ENCODE data around the gene PHF20. TPM values are rescaled to one million over a fixed set of nuclear protein-coding genes. Genes with fewer than 3 reads are reported as not detected.

The PHF20 gene
- polyA plus RNA-seq, 1 donor from 2014 or later, result 49.2 TPM

DNA sequence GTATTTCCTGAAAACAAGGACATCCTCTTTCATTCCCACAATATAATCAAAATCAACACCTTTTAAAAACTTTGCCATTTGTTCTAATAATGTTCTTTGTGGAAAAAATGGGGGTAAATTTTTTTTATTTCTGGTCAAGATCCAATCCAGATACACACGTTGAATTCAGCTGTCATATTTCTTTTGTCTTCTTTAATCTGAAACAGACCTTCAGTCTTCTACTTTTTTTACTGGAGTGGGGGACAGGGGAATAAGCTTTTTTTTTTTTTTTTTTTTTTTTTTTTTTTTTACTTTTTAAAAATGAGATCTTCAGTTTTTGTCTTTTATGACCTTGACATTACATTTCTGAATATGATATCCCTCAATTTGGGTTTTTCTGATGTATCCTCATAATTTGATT lies 113.4 kb downstream of the PHF20 start:
- no peaks in the 10 kb centered on the region for H3K79me2 ChIP-seq (replicated peaks; ENCODE audit: insufficient read depth, low read length)
- no peaks in the 10 kb centered on the region for H3K9me2 ChIP-seq (ENCODE audit: insufficient read depth, low read length)
- H4K20me1 ChIP-seq (ENCODE audit: insufficient read depth), result no peaks in the 10 kb centered on the region
- no peaks in the 10 kb centered on the region for H3K9me3 ChIP-seq (ENCODE audit: low read length)
- H3K9ac ChIP-seq (ENCODE audit: low read length), result no peak overlapping the region
- H3F3A ChIP-seq (ENCODE audit: insufficient read depth, low read length, poor library complexity, severe bottlenecking), result no peaks in the 10 kb centered on the region
- H3K4me2 ChIP-seq (ENCODE audit: low read length), result no peak overlapping the region
- TF ChIP-seq SMC3 (conservative IDR thresholded peaks at IDR 0.05; ENCODE audit: poor library complexity), result no peak
- TF ChIP-seq EZH2 (IDR thresholded peaks at IDR 0.05; ENCODE audit: borderline replicate concordance, insufficient read depth, low read length, poor library complexity, severe bottlenecking), result no peak
- no peak for TF ChIP-seq TAF1 (IDR thresholded peaks at IDR 0.05; ENCODE audit: low read depth)
- no peak for TF ChIP-seq MXI1 (conservative IDR thresholded peaks at IDR 0.05; ENCODE audit: poor library complexity, severe bottlenecking)
- no peak for TF ChIP-seq EP300 (conservative IDR thresholded peaks at IDR 0.05; ENCODE audit: poor library complexity, severe bottlenecking)
- no peak for TF ChIP-seq POLR2AphosphoS5 (IDR thresholded peaks at IDR 0.05)
- TF ChIP-seq, protein P1, sequence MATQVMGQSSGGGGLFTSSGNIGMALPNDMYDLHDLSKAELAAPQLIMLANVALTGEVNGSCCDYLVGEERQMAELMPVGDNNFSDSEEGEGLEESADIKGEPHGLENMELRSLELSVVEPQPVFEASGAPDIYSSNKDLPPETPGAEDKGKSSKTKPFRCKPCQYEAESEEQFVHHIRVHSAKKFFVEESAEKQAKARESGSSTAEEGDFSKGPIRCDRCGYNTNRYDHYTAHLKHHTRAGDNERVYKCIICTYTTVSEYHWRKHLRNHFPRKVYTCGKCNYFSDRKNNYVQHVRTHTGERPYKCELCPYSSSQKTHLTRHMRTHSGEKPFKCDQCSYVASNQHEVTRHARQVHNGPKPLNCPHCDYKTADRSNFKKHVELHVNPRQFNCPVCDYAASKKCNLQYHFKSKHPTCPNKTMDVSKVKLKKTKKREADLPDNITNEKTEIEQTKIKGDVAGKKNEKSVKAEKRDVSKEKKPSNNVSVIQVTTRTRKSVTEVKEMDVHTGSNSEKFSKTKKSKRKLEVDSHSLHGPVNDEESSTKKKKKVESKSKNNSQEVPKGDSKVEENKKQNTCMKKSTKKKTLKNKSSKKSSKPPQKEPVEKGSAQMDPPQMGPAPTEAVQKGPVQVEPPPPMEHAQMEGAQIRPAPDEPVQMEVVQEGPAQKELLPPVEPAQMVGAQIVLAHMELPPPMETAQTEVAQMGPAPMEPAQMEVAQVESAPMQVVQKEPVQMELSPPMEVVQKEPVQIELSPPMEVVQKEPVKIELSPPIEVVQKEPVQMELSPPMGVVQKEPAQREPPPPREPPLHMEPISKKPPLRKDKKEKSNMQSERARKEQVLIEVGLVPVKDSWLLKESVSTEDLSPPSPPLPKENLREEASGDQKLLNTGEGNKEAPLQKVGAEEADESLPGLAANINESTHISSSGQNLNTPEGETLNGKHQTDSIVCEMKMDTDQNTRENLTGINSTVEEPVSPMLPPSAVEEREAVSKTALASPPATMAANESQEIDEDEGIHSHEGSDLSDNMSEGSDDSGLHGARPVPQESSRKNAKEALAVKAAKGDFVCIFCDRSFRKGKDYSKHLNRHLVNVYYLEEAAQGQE (IDR thresholded peaks at IDR 0.05; ENCODE audit: borderline replicate concordance), result no peak
- TF ChIP-seq, protein P2, sequence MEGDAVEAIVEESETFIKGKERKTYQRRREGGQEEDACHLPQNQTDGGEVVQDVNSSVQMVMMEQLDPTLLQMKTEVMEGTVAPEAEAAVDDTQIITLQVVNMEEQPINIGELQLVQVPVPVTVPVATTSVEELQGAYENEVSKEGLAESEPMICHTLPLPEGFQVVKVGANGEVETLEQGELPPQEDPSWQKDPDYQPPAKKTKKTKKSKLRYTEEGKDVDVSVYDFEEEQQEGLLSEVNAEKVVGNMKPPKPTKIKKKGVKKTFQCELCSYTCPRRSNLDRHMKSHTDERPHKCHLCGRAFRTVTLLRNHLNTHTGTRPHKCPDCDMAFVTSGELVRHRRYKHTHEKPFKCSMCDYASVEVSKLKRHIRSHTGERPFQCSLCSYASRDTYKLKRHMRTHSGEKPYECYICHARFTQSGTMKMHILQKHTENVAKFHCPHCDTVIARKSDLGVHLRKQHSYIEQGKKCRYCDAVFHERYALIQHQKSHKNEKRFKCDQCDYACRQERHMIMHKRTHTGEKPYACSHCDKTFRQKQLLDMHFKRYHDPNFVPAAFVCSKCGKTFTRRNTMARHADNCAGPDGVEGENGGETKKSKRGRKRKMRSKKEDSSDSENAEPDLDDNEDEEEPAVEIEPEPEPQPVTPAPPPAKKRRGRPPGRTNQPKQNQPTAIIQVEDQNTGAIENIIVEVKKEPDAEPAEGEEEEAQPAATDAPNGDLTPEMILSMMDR (IDR thresholded peaks at IDR 0.05; ENCODE audit: poor library complexity, severe bottlenecking), result no peak
- no peak for TF ChIP-seq RAD21 (conservative IDR thresholded peaks at IDR 0.05)
- H2AFZ ChIP-seq (ENCODE audit: low read depth, low read length), result no peak overlapping the region
- H3K36me3 ChIP-seq (ENCODE audit: insufficient read depth, low read length), result no peaks in the 10 kb centered on the region
- H3K4me3 ChIP-seq (ENCODE audit: low read length), result no peak overlapping the region
- H3K27me3 ChIP-seq (ENCODE audit: insufficient read depth, low read depth, low read length), result no peaks in the 10 kb centered on the region
- no peak overlapping the region for H3K27ac ChIP-seq (ENCODE audit: low read length)

DNA sequence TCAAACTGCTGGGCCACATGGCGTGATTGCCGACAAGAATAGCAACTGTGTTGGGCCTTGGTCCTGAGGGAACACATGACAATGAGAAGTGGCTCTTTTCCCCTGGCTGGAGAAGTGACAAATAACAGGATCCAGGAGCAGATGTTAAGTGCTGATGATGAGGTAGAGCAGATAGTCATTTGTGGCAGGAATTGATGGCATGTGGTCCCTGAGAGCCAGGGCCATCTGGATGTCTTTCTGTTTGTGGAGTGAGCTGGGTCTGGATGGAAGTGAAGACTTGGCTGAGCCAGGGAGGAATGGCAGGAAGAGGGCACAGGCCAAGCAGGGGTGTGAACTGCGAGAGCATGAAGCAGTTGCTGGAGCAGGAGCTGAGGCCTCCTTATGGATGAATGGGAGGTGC lies 114.7 kb downstream of the PHF20 start:
- H3K36me3 ChIP-seq (ENCODE audit: insufficient read depth, low read length), result no peaks in the 10 kb centered on the region
- H2AFZ ChIP-seq (ENCODE audit: low read depth, low read length), result no peak overlapping the region
- no peak overlapping the region for H3K4me2 ChIP-seq (ENCODE audit: low read length)
- no peaks in the 10 kb centered on the region for H3K79me2 ChIP-seq (replicated peaks; ENCODE audit: insufficient read depth, low read length)
- no peak overlapping the region for H3K4me3 ChIP-seq (ENCODE audit: low read length)
- H3K9me3 ChIP-seq (ENCODE audit: low read length), result no peaks in the 10 kb centered on the region
- no peaks in the 10 kb centered on the region for H4K20me1 ChIP-seq (ENCODE audit: insufficient read depth)
- no peak for TF ChIP-seq POLR2AphosphoS5 (IDR thresholded peaks at IDR 0.05)
- no peak for TF ChIP-seq MXI1 (conservative IDR thresholded peaks at IDR 0.05; ENCODE audit: poor library complexity, severe bottlenecking)
- TF ChIP-seq RAD21 (conservative IDR thresholded peaks at IDR 0.05), result no peak
- no peak for TF ChIP-seq EP300 (conservative IDR thresholded peaks at IDR 0.05; ENCODE audit: poor library complexity, severe bottlenecking)
- TF ChIP-seq EZH2 (IDR thresholded peaks at IDR 0.05; ENCODE audit: borderline replicate concordance, insufficient read depth, low read length, poor library complexity, severe bottlenecking), result no peak
- TF ChIP-seq TAF1 (IDR thresholded peaks at IDR 0.05; ENCODE audit: low read depth), result no peak
- TF ChIP-seq, protein P1 (IDR thresholded peaks at IDR 0.05; ENCODE audit: borderline replicate concordance), result no peak
- TF ChIP-seq SMC3 (conservative IDR thresholded peaks at IDR 0.05; ENCODE audit: poor library complexity), result no peak
- TF ChIP-seq, protein P2 (IDR thresholded peaks at IDR 0.05; ENCODE audit: poor library complexity, severe bottlenecking), result no peak
- H3K9me2 ChIP-seq (ENCODE audit: insufficient read depth, low read length), result no peaks in the 10 kb centered on the region
- H3K27ac ChIP-seq (ENCODE audit: low read length), result no peak overlapping the region
- no peaks in the 10 kb centered on the region for H3F3A ChIP-seq (ENCODE audit: insufficient read depth, low read length, poor library complexity, severe bottlenecking)
- H3K27me3 ChIP-seq (ENCODE audit: insufficient read depth, low read depth, low read length), result no peaks in the 10 kb centered on the region
- no peak overlapping the region for H3K9ac ChIP-seq (ENCODE audit: low read length)
